DND-41 (cell line): ENCODE measurements around the gene MKNK1.

ENCODE experiments used
- EZH2 ChIP-seq: IDR thresholded peaks from 3 replicates; pipeline ENCODE4 v1.6.1; 2012; ENCODE audit warnings: borderline replicate concordance, low read depth, mild to moderate bottlenecking, moderate library complexity, low read length, inconsistent platforms; ENCODE audit not compliant: severe bottlenecking
- TF ChIP-seq, protein P1 (sequence below): IDR thresholded peaks from 2 replicates; pipeline ENCODE4 v1.5.1; 2012; ENCODE audit warnings: borderline replicate concordance, low read length, moderate library complexity, mild to moderate bottlenecking; ENCODE audit not compliant: poor library complexity, severe bottlenecking; ENCODE audit errors: extremely low read depth

DNA sequence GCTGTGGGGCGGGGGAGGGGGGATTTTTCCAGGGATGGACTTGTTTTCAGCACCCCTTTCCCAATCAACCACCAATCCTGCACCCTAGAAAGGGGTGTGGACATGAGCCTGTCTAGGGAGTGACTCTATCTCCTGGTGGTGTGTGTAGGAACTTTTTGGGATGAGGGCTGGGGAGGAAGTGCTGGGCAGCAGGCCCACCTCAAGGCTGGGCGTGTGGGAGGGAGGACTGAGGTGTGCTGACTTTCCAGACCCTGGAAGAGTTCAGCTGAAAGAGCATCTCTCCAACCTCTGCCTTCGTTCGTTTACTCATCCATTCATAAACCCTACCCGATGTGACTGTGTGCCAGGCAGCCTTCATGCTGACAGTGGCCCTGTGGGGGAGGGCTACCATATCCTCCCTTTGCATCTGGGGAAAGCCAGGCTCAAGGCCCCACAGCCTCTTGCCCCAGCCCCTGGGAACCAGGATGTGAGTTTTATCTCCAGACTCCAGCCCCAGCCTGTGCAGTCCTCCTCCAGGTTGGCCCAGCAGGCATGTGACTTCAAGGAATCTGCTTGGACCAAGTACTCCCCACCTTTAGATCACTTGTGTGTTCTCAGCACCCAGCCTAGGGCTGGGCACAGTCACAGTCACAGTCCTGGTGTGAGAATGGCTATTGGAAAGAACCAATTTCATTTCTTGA, 59.4 kb downstream of the MKNK1 start:
- TF ChIP-seq, protein P1, sequence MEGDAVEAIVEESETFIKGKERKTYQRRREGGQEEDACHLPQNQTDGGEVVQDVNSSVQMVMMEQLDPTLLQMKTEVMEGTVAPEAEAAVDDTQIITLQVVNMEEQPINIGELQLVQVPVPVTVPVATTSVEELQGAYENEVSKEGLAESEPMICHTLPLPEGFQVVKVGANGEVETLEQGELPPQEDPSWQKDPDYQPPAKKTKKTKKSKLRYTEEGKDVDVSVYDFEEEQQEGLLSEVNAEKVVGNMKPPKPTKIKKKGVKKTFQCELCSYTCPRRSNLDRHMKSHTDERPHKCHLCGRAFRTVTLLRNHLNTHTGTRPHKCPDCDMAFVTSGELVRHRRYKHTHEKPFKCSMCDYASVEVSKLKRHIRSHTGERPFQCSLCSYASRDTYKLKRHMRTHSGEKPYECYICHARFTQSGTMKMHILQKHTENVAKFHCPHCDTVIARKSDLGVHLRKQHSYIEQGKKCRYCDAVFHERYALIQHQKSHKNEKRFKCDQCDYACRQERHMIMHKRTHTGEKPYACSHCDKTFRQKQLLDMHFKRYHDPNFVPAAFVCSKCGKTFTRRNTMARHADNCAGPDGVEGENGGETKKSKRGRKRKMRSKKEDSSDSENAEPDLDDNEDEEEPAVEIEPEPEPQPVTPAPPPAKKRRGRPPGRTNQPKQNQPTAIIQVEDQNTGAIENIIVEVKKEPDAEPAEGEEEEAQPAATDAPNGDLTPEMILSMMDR: no peak
- TF ChIP-seq EZH2: no peak
